ENCODE data around the gene ARHGAP42.

- TF ChIP-seq, protein P1, sequence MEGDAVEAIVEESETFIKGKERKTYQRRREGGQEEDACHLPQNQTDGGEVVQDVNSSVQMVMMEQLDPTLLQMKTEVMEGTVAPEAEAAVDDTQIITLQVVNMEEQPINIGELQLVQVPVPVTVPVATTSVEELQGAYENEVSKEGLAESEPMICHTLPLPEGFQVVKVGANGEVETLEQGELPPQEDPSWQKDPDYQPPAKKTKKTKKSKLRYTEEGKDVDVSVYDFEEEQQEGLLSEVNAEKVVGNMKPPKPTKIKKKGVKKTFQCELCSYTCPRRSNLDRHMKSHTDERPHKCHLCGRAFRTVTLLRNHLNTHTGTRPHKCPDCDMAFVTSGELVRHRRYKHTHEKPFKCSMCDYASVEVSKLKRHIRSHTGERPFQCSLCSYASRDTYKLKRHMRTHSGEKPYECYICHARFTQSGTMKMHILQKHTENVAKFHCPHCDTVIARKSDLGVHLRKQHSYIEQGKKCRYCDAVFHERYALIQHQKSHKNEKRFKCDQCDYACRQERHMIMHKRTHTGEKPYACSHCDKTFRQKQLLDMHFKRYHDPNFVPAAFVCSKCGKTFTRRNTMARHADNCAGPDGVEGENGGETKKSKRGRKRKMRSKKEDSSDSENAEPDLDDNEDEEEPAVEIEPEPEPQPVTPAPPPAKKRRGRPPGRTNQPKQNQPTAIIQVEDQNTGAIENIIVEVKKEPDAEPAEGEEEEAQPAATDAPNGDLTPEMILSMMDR (IDR thresholded peaks at IDR 0.05) = no peak
- no peak for TF ChIP-seq POLR2AphosphoS5 (IDR thresholded peaks at IDR 0.05)
Measured at GRCh38 chr11:100892886-100893285, 205.8 kb downstream of the ARHGAP42 start.
